Temporal lobe (tissue), 2 donors: Measurements from ENCODE around the gene SLC22A6. TPM values are rescaled to one million over a fixed set of nuclear protein-coding genes. Genes with fewer than 3 reads are reported as not detected.

Experiments
- small RNA-seq: library from RNA; depleted of rRNA; stranded (forward); fragments of <200 nt; gene quantifications from one replicate; pipeline ENCODE3, GENCODE V24; 2014; ENCODE audit warnings: low replicate concordance
- total RNA-seq: library from RNA; depleted of rRNA; stranded (reverse); fragments of >200 nt; gene quantifications from one replicate; pipeline ENCODE4 v1.2.3, GENCODE V29; 2014

SLC22A6 gene
- total RNA-seq, 1 donor from 2014 or later = 5.7 TPM

Small RNAs within 50 kb of the gene (small RNA-seq; reads per million reads assigned to genes)
- not detected for gene RN7SL259P

Other genes starting within 250 kb of the SLC22A6 start
- 7.9 TPM for gene ZBTB3, start 230.8 kb downstream of the SLC22A6 start, total RNA-seq
- gene POLR2G, start 223.4 kb downstream of the SLC22A6 start, total RNA-seq = 49.2 TPM
- 11.6 TPM for gene TAF6L, start 213.6 kb downstream of the SLC22A6 start, total RNA-seq
- 8.4 TPM for gene TMEM179B, start 197.6 kb downstream of the SLC22A6 start, total RNA-seq
- gene TMEM223, start 193.0 kb downstream of the SLC22A6 start, total RNA-seq = 7.9 TPM
- gene NXF1, start 179.5 kb downstream of the SLC22A6 start, total RNA-seq = 17.5 TPM
- 27.3 TPM for gene STX5, start 152.9 kb downstream of the SLC22A6 start, total RNA-seq
- gene TEX54, start 152.1 kb downstream of the SLC22A6 start, total RNA-seq = not detected
- 28.8 TPM for gene WDR74, start 145.4 kb downstream of the SLC22A6 start, total RNA-seq
- 66.9 TPM for gene SLC3A2, start 104.1 kb downstream of the SLC22A6 start, total RNA-seq
- 8.9 TPM for gene CHRM1, start 63.6 kb downstream of the SLC22A6 start, total RNA-seq
- 2.2 TPM for gene SLC22A8, start 30.9 kb upstream of the SLC22A6 start, total RNA-seq
- not detected for gene SLC22A24, start 159.3 kb upstream of the SLC22A6 start, total RNA-seq